SKM-1 treated with dmso at 0.1 percent for 144 hours (cell line): ENCODE measurements around the gene SH3BP4.
"Not testable (repeated sequence)": the region's sequence is repeated elsewhere in the genome, so short reads cannot be mapped to it uniquely, and the experiment has no call there.

Experiments used
- DNase-seq: peaks from one replicate; lab custom pipeline; 2025; ENCODE audit not compliant: unreplicated experiment; lab: John Stamatoyannopoulos, UW

SH3BP4 gene

GRCh38 chr2:235010117-235010714 is 58.4 kb downstream of the SH3BP4 start:
- no peak for DNase-seq

GRCh38 chr2:235011607-235011928 is 59.8 kb downstream of the SH3BP4 start:
- no peak for DNase-seq

GRCh38 chr2:235011929-235012631 is 60.3 kb downstream of the SH3BP4 start:
- no peak for DNase-seq

GRCh38 chr2:235017441-235017840 is 65.6 kb downstream of the SH3BP4 start:
- no peak for DNase-seq

GRCh38 chr2:235018838-235019237 is 67.0 kb downstream of the SH3BP4 start:
- no peak for DNase-seq

GRCh38 chr2:235020141-235020540 is 68.3 kb downstream of the SH3BP4 start:
- not testable (repeated sequence) for DNase-seq

GRCh38 chr2:235021752-235022151 is 69.9 kb downstream of the SH3BP4 start:
- DNase-seq, result no peak

- no peak for DNase-seq
Measured at GRCh38 chr2:235024191-235024860, 72.5 kb downstream of the SH3BP4 start.

- DNase-seq, result no peak
Measured at GRCh38 chr2:235024931-235025773, 73.3 kb downstream of the SH3BP4 start.

GRCh38 chr2:235025800-235026536 is 74.2 kb downstream of the SH3BP4 start:
- DNase-seq, result no peak

- no peak for DNase-seq
Measured at GRCh38 chr2:235026649-235027557, 75.1 kb downstream of the SH3BP4 start.

GRCh38 chr2:235027558-235028214 is 75.9 kb downstream of the SH3BP4 start:
- DNase-seq, result no peak

GRCh38 chr2:235028646-235029045 is 76.8 kb downstream of the SH3BP4 start:
- no peak for DNase-seq

- DNase-seq, result no peak
Measured at GRCh38 chr2:235029054-235029453, 77.2 kb downstream of the SH3BP4 start.

- no peak for DNase-seq
Measured at GRCh38 chr2:235030126-235030525, 78.3 kb downstream of the SH3BP4 start.

- DNase-seq, result no peak
Measured at GRCh38 chr2:235030936-235031335, 79.1 kb downstream of the SH3BP4 start.

GRCh38 chr2:235031686-235032373 is 80.0 kb downstream of the SH3BP4 start:
- no peak for DNase-seq

- no peak for DNase-seq
Measured at GRCh38 chr2:235032466-235032865, 80.6 kb downstream of the SH3BP4 start.

- no peak for DNase-seq
Measured at GRCh38 chr2:235032949-235033348, 81.1 kb downstream of the SH3BP4 start.
